Measurements from ENCODE around the gene L3MBTL3. TPM values are rescaled to one million over a fixed set of nuclear protein-coding genes. Genes with fewer than 3 reads are reported as not detected.
"Not testable (repeated sequence)": the region's sequence is repeated elsewhere in the genome, so short reads cannot be mapped to it uniquely, and the experiment has no call there.

Gene L3MBTL3
- total RNA-seq, 1 donor from 2014 or later: 3.2 TPM

- H3K27ac ChIP-seq (replicated peaks): peak overlapping the region; percentile 51
- intact Hi-C loops (cut with micrococcal nuclease): no loop called here
- H3K36me3 ChIP-seq: no peaks in the 10 kb centered on the region
- no peaks in the 10 kb centered on the region for H3K4me1 ChIP-seq
- DNase-seq: no peak
- peaks cover 23% of the 10 kb centered on the region for H3K9me3 ChIP-seq (replicated peaks)
- no peak for TF ChIP-seq CTCF (IDR thresholded peaks at IDR 0.05; ENCODE audit: borderline replicate concordance)
- H3K27me3 ChIP-seq (ENCODE audit: low read depth): no peaks in the 10 kb centered on the region
- H3K4me3 ChIP-seq: no peak overlapping the region
These were observed 143.5 kb downstream of the L3MBTL3 start for GRCh38 chr6:130161683-130162404.

- H3K27ac ChIP-seq (replicated peaks): no peak overlapping the region
- no peaks in the 10 kb centered on the region for H3K4me1 ChIP-seq
- no peaks in the 10 kb centered on the region for H3K27me3 ChIP-seq (ENCODE audit: low read depth)
- peaks cover 23% of the 10 kb centered on the region for H3K9me3 ChIP-seq (replicated peaks)
- intact Hi-C loops (cut with micrococcal nuclease): no loop called here
- DNase-seq: no peak
- TF ChIP-seq CTCF (IDR thresholded peaks at IDR 0.05; ENCODE audit: borderline replicate concordance): no peak
- H3K36me3 ChIP-seq: no peaks in the 10 kb centered on the region
- H3K4me3 ChIP-seq: no peak overlapping the region
These were observed 144.0 kb downstream of the L3MBTL3 start for GRCh38 chr6:130162421-130162820.

- intact Hi-C loops (cut with micrococcal nuclease): no loop called here
- no peak overlapping the region for H3K27ac ChIP-seq (replicated peaks)
These were observed 144.9 kb downstream of the L3MBTL3 start for GRCh38 chr6:130163266-130163665.

GRCh38 chr6:130164251-130164650, 145.9 kb downstream of the L3MBTL3 start:
- no peak for DNase-seq
- intact Hi-C loops (cut with micrococcal nuclease): no loop called here
- no peak overlapping the region for H3K4me3 ChIP-seq
- no peaks in the 10 kb centered on the region for H3K4me1 ChIP-seq
- no peaks in the 10 kb centered on the region for H3K36me3 ChIP-seq
- peaks cover 8% of the 10 kb centered on the region for H3K9me3 ChIP-seq (replicated peaks)
- no peak for TF ChIP-seq CTCF (IDR thresholded peaks at IDR 0.05; ENCODE audit: borderline replicate concordance)
- no peaks in the 10 kb centered on the region for H3K27me3 ChIP-seq (ENCODE audit: low read depth)
- H3K27ac ChIP-seq (replicated peaks): no peak overlapping the region

More at GRCh38 chr6:130163266-130163665, 144.9 kb downstream of the L3MBTL3 start:
- Histone ChIP-seq H3K9me3 (replicated peaks) (peaks cover 18% of the 10 kb centered on the region), H3K4me3 (no peak overlapping the region), H3K4me1 (no peaks in the 10 kb centered on the region), H3K36me3 (no peaks in the 10 kb centered on the region), H3K27me3 (ENCODE audit: low read depth) (no peaks in the 10 kb centered on the region)
- TF ChIP-seq CTCF (IDR thresholded peaks at IDR 0.05; ENCODE audit: borderline replicate concordance): no peak
- no peak for DNase-seq

- Histone ChIP-seq H3K27ac (replicated peaks) (no peak overlapping the region), H3K27me3 (ENCODE audit: low read depth) (no peaks in the 10 kb centered on the region), H3K4me1 (no peaks in the 10 kb centered on the region), H3K4me3 (no peak overlapping the region), H3K9me3 (replicated peaks) (peaks cover 34% of the 10 kb centered on the region), H3K36me3 (no peaks in the 10 kb centered on the region)
- intact Hi-C loops (cut with micrococcal nuclease): no loop called here
- TF ChIP-seq CTCF (IDR thresholded peaks at IDR 0.05; ENCODE audit: borderline replicate concordance): no peak
- no peak for DNase-seq
These were observed 149.3 kb downstream of the L3MBTL3 start for GRCh38 chr6:130167655-130168054.

GRCh38 chr6:130170160-130170559, 151.8 kb downstream of the L3MBTL3 start:
- H3K36me3 ChIP-seq; intact Hi-C loops (cut with micrococcal nuclease); DNase-seq; H3K4me1 ChIP-seq; H3K27me3 ChIP-seq (ENCODE audit: low read depth); H3K4me3 ChIP-seq; H3K27ac ChIP-seq (replicated peaks): not testable (repeated sequence)
- peaks cover 33% of the 10 kb centered on the region for H3K9me3 ChIP-seq (replicated peaks)

GRCh38 chr6:130173377-130174004, 155.1 kb downstream of the L3MBTL3 start:
- H3K9me3 ChIP-seq (replicated peaks): peaks cover 33% of the 10 kb centered on the region
- H3K27ac ChIP-seq (replicated peaks); H3K4me3 ChIP-seq; H3K27me3 ChIP-seq (ENCODE audit: low read depth); DNase-seq; H3K4me1 ChIP-seq; H3K36me3 ChIP-seq; intact Hi-C loops (cut with micrococcal nuclease): not testable (repeated sequence)

Measured in left ventricle myocardium inferior (tissue), 1 donor.